HCT116 (cell line): Measurements from ENCODE around the gene MTRFR.

ENCODE experiments used
- EZH2 ChIP-seq: fragments of 200-600 bp; sonication (generic); IDR thresholded peaks from 2 replicates; pipeline ENCODE4 v1.6.1; 2017; ENCODE audit warnings: antibody characterized with exemption, mixed run types
- FOSL1 ChIP-seq: IDR thresholded peaks from 2 replicates; pipeline ENCODE4 v1.6.1; 2012; ENCODE audit warnings: low read depth
- JUND ChIP-seq: IDR thresholded peaks from 2 replicates; pipeline ENCODE4 v1.6.1; 2012
- POLR2A ChIP-seq: IDR thresholded peaks from 2 replicates; pipeline ENCODE4 v1.7.0; 2011; ENCODE audit warnings: borderline replicate concordance; ENCODE audit not compliant: insufficient read depth, insufficient read length; ENCODE audit errors: extremely low read depth
- POLR2AphosphoS5 ChIP-seq: IDR thresholded peaks from 2 replicates; pipeline ENCODE4 v1.6.1; 2011; ENCODE audit warnings: mild to moderate bottlenecking, low read depth, low read length, moderate library complexity
- SP1 ChIP-seq: IDR thresholded peaks from 2 replicates; pipeline ENCODE4 v1.6.1; 2012; ENCODE audit warnings: low read depth
- TCF7L2 ChIP-seq: IDR thresholded peaks from 2 replicates; pipeline ENCODE4 v1.7.0; 2011; ENCODE audit warnings: borderline replicate concordance, inconsistent platforms; ENCODE audit not compliant: insufficient read depth, insufficient read length; ENCODE audit errors: extremely low read depth
- YY1 ChIP-seq: IDR thresholded peaks from 2 replicates; pipeline ENCODE4 v1.6.1; 2011; ENCODE audit warnings: low read length, low read depth, moderate library complexity, mild to moderate bottlenecking; ENCODE audit not compliant: insufficient replicate concordance; ENCODE audit errors: extremely low read depth
- TF ChIP-seq, protein P1 (sequence below), 3 experiments: fragments of 200-600 bp in 1 of 3; sonication (generic) in 1 of 3; IDR thresholded peaks in 2 of 3; conservative IDR thresholded peaks in 1 of 3; 2 replicates each; pipeline ENCODE4 v1.5.1; 2012 to 2017; ENCODE audit warnings: low read depth in 2 of 3, low read length in 2 of 3, antibody characterized with exemption in 1 of 3, borderline replicate concordance in 1 of 3, control low read depth in 1 of 3, mild to moderate bottlenecking in 1 of 3, mixed read lengths in 1 of 3, mixed run types in 1 of 3, moderate library complexity in 1 of 3; ENCODE audit not compliant: insufficient read depth in 1 of 3
- TF ChIP-seq, protein P2 (sequence below): IDR thresholded peaks from 2 replicates; pipeline ENCODE4 v1.6.1; 2012; ENCODE audit warnings: low read depth

DNA sequence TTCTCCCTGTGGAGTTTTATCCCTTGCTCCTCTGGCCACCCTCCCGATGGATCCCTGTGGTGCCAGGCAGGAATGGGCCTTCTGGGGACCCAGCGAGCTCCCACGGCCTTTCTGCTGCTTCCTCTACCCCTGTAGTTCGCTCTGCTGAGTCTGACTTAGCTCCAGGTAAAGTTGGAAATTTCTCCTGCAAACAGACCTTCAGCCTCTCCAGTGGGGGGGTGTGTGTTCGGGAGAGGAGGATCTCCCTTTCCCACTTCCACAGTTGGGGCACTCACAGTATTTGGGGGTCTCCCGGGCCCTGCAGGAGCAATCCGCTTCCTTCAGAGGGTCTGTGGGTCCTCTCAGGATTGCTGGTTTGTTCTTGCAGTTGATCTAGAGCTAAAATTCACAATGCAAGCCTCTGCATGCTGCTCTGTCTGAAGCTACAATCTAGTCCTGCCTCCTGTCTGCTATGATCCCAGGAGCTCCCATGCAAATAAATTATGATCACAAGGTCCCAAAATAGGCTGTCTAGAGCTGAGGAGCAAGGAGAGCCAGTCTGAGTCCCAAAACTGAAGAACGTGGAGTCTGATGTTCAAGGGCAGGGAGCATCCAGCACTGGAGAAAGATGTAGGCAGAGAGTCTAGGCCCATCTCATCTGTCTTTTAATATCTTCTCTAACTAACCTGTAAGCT is 18.3 kb downstream of the MTRFR start:
- TF ChIP-seq POLR2A, result no peak
- TF ChIP-seq TCF7L2, result no peak
- TF ChIP-seq, protein P1, sequence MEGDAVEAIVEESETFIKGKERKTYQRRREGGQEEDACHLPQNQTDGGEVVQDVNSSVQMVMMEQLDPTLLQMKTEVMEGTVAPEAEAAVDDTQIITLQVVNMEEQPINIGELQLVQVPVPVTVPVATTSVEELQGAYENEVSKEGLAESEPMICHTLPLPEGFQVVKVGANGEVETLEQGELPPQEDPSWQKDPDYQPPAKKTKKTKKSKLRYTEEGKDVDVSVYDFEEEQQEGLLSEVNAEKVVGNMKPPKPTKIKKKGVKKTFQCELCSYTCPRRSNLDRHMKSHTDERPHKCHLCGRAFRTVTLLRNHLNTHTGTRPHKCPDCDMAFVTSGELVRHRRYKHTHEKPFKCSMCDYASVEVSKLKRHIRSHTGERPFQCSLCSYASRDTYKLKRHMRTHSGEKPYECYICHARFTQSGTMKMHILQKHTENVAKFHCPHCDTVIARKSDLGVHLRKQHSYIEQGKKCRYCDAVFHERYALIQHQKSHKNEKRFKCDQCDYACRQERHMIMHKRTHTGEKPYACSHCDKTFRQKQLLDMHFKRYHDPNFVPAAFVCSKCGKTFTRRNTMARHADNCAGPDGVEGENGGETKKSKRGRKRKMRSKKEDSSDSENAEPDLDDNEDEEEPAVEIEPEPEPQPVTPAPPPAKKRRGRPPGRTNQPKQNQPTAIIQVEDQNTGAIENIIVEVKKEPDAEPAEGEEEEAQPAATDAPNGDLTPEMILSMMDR (IDR thresholded peaks at IDR 0.05 in 2 of 3, conservative IDR thresholded peaks at IDR 0.05 in 1 of 3; ENCODE audit: borderline replicate concordance in 1 of 3, insufficient read depth in 1 of 3, low read depth in 2 of 3, low read length in 2 of 3), result no peak
- TF ChIP-seq YY1, result no peak
- no peak for TF ChIP-seq EZH2
- TF ChIP-seq, protein P2, sequence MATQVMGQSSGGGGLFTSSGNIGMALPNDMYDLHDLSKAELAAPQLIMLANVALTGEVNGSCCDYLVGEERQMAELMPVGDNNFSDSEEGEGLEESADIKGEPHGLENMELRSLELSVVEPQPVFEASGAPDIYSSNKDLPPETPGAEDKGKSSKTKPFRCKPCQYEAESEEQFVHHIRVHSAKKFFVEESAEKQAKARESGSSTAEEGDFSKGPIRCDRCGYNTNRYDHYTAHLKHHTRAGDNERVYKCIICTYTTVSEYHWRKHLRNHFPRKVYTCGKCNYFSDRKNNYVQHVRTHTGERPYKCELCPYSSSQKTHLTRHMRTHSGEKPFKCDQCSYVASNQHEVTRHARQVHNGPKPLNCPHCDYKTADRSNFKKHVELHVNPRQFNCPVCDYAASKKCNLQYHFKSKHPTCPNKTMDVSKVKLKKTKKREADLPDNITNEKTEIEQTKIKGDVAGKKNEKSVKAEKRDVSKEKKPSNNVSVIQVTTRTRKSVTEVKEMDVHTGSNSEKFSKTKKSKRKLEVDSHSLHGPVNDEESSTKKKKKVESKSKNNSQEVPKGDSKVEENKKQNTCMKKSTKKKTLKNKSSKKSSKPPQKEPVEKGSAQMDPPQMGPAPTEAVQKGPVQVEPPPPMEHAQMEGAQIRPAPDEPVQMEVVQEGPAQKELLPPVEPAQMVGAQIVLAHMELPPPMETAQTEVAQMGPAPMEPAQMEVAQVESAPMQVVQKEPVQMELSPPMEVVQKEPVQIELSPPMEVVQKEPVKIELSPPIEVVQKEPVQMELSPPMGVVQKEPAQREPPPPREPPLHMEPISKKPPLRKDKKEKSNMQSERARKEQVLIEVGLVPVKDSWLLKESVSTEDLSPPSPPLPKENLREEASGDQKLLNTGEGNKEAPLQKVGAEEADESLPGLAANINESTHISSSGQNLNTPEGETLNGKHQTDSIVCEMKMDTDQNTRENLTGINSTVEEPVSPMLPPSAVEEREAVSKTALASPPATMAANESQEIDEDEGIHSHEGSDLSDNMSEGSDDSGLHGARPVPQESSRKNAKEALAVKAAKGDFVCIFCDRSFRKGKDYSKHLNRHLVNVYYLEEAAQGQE, result no peak
- TF ChIP-seq FOSL1, result no peak
- no peak for TF ChIP-seq JUND
- no peak for TF ChIP-seq POLR2AphosphoS5
- no peak for TF ChIP-seq SP1
